GM18519 (cell line): Measurements from ENCODE around the gene ABCC12.
"Not testable (repeated sequence)": the region's sequence is repeated elsewhere in the genome, so short reads cannot be mapped to it uniquely, and the experiment has no call there.

ENCODE experiments used
- ATAC-seq: cut with Tn5 transposase; IDR thresholded peaks from one replicate; pipeline ENCODE4 v1.9.1; 2021; ENCODE audit warnings: mild to moderate bottlenecking, moderate library complexity; ENCODE audit not compliant: unreplicated experiment, low FRiP score

The ABCC12 gene

DNA sequence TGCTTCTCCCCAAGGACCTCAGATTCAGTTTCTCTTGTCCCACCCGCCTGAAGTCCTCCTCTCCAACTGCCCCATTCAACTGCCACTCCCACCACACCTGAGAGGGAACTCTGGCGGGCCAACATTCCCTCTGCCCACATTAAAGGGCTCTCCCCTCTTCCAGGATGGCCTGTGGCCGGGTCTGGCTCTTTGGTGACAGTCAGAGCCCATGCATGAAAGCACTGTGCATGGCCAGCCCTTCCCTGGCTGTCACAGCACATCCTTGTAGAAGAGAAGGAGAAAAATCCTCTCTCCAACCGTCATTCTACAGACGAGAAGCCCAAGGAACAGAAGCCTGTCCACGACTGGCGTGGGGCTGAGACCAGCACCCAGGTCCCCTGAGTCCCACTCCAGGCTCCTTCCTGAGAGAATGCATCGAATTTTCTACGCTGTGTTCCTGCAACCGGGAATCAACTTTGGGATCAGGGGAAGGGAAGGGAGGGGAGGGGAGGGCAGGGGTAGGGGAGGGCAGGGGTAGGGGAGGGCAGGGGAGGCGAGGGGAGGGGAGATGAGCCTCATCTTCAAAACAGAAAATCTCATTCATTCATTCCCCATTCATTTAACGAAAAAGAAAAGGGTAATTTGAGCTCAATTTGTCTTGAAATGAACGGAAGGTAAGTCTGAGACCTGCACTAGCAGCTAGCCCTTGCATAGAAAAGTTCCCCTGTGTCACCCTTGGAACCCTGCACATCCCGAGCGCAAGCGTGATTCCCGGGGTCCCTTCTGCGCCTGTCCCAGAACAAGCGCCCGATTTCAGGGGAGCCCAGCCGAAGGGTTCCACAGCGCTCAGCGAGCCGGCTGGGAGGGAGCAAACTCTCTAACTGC lies at the start of gene ABCC12:
ABCC12 (minus strand) TSS at position 68 of the 864 bp plus-strand sequence. CDS start 9,569 bp downstream, outside the sequence.
- no peak for ATAC-seq

GRCh38 chr16:48204825-48205151 lies 49.0 kb upstream of the ABCC12 start:
- no peak for ATAC-seq

GRCh38 chr16:48203974-48204824 lies 48.4 kb upstream of the ABCC12 start:
- no peak for ATAC-seq

GRCh38 chr16:48201515-48202201 lies 45.9 kb upstream of the ABCC12 start:
- no peak for ATAC-seq

DNA sequence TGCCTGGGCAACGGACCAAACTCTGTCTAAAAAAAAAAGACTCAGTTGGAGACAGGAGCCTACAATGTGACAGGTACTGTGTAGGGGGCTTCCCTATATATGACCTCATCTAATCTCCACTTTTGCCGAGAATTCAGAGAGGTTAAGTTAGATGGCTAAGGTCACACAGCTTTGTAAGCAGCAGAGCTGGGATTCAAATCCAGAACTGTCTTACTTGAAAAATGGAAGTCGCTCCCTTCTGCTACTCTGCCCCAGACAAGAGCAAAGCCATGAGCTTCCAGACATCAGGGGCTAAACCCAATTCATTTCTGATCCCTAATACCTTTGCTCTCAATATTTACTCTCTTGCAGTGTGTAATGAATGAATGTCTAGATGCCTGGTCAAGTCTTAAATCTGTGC lies 41.5 kb upstream of the ABCC12 start:
- ATAC-seq = no peak

- ATAC-seq = no peak
These were observed 39.2 kb upstream of the ABCC12 start for GRCh38 chr16:48194828-48195556.

DNA sequence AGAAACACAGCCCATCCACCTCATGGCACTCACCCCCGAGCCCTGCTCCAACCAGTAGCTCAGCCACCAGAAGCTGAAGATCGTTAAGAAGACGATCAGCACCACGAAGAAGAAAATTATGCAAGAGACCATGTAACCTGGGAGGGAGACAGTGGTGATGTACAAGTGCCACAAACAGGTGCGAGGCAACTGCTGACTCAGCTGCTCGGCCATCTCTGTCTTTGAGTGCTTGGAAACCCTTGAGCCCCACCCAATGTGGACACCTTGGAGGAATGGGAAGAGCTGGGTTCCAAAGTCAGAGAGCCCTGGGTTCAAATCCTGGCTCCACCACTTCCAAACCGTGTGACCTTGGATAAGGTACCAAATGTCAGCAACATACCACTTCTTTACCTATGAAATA lies 38.1 kb upstream of the ABCC12 start:
- ATAC-seq = no peak

GRCh38 chr16:48188449-48189102 lies 32.8 kb upstream of the ABCC12 start:
- ATAC-seq = peak; percentile 83

- no peak for ATAC-seq
These were observed 32.0 kb upstream of the ABCC12 start for GRCh38 chr16:48187779-48188178.

DNA sequence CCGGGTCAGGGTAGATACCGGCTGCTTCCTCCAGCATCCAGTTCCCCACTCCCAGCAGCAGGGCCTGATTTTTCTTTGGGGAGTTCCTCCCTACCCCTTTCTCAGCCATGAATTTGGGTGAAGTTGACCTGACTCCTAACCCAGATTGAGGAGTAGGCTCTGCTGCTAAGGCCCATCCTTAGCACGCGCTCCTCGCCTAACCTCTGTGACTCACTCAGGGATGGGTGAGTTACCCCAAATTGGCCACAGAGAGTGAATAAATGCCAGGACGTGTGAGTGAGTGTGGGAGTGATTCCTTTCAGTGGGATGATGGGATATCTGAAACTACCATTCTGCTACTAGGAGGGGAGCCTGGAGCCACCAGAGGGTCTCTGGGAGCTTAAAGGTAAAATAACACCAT lies 28.9 kb upstream of the ABCC12 start:
- no peak for ATAC-seq

DNA sequence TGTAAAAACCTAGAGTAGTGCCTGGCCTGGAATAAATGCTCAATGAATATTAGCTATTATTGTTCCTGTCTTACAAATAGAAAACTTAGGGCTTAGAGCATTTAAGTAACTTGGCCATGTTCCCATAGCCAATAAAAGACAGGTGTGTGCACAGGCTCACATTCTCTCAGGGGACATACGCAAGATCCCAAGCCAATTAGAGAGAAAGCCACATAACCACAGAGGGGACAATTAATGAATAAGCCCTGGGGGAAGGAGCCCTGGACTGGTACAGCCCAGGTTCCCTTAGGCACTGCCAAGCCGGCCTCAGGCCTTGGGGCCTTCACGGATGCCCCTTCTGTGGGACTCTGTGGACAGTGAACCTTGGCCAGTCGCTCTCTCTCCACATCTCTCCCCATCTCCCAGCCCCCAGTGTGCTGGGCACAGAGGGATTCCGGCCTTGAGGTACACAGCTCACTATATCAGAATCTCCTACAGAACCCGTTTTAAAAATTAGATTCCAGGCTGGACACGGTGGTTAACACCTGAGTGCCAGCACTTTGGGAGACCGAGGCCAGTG lies 27.3 kb upstream of the ABCC12 start:
- no peak for ATAC-seq

GRCh38 chr16:48181746-48182520 lies 26.1 kb upstream of the ABCC12 start:
- ATAC-seq = not testable (repeated sequence)

DNA sequence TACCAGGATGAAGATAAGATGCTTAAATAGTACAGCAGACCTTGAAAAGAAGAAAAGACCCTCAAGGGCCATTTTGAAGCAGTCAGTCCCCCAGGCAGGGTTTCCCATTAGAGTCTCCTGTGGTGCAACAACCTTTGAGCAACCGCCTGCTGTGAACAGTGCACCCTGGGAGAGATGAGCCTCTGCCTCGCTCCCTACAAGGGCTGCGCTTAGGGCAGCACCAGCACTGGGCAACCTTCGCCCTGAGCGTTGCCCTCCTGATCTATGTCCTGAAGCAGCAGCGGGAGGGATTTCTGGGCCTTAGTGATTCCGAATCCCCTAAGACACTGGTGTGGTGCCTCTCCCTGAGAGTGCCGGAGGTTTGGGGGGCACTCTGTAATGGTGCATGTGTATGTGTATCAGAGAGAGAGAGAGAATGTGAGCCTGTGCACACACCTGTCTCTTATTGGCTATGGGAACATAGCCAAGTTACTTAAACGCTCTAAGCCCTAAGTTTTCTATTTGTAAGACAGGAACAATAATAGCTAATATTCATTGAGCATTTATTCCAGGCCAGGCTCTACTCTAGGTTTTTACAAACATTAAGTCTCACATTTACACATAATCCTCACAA lies 25.2 kb upstream of the ABCC12 start:
- no peak for ATAC-seq

GRCh38 chr16:48176635-48177408 lies 21.0 kb upstream of the ABCC12 start:
- no peak for ATAC-seq

DNA sequence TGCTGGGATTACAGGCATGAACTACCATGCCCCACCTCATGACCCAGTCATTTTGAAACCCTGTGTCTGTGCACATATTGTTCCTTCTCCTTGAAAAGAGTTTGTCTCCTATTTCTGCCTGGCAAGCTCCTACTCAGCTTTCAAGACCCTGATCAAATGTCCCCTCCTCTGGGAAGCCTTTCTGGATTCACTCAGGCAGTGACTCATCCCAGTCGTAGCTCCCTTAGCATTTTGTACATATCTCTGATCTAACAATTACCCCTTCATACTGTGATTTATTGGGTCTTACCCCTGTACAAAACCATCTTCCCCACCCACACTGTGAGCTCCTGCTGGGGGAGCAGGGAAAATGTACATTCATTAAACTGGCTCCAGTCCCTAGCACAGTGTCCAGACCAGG lies 18.1 kb upstream of the ABCC12 start:
- no peak for ATAC-seq

- no peak for ATAC-seq
These were observed 16.9 kb upstream of the ABCC12 start for GRCh38 chr16:48172682-48173081.

DNA sequence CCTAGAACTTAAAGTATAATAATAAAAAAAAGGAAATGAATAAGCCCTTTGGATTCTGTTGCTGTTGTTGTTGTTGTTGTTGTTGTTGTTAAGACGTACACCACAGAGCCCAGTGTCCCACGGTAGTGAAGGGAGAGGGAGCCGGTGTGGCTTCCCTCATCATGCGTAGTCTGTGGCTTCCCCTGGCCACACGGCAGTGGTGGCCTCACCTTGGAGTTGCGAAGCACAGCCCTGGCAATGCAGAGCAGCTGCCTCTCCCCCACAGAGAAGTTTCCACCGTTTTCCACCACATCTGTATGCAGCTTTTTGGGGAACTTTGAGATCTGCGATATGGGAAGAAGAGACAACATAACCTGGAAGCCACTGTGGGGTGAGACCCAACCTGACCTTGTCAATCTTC lies 14.1 kb upstream of the ABCC12 start:
- no peak for ATAC-seq

DNA sequence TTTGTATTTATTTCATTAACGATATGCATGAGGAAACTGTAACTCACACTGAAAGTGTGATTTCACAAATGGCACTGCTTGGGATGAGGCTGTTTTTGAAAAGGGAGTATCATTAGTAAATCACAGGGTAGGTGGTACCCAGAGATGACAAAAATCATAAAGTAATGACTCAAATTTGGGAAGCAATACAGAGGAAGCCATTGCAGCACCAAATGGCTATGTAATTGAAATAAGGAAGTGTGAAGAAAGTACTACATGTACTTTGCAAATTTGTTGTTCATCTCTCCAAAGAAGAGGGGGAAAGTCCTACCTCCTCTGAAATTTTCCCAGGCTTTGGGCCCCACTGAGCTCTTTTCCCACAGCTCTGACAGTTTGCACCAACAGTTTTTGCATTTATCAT lies 12.3 kb upstream of the ABCC12 start:
- ATAC-seq = no peak
